IMR-90 (cell line): ENCODE results near the gene BCL11A. TPM values are rescaled to one million over a fixed set of nuclear protein-coding genes. Genes with fewer than 3 reads are reported as not detected.

Experiments
- ATAC-seq: fragments of 200-7000 bp; cut with Tn5 transposase; 2 replicates; pipeline ENCODE4 v1.9.1; 2020; ENCODE audit warnings: low read depth, mild to moderate bottlenecking, moderate library complexity
- BruUV-seq: library from RNA; stranded (reverse); fragments of 400-500 nt; replicated peaks from 2 replicates; lab custom pipeline; 2021; lab: Mats Ljungman, UMichigan
- CTCF ChIA-PET: fragments of 300-600 bp; formaldehyde crosslinking; extraction: SDS; loops from one replicate; lab custom pipeline; 2021; ENCODE audit warnings: antibody characterized with exemption; lab: Yijun Ruan, JAX
- POLR2A ChIA-PET: fragments of 300-600 bp; sonication (Branson Sonifier 250); formaldehyde crosslinking; loops from one replicate; lab custom pipeline; 2022; ENCODE audit warnings: antibody characterized with exemption; ENCODE audit not compliant: unreplicated experiment; lab: Charles Lee
- DNase-seq: peaks from one replicate; pipeline ENCODE4 v3.0.0; 2013
- H2AFZ ChIP-seq: replicated peaks from 2 replicates; pipeline ENCODE3; 2013; ENCODE audit warnings: low read length, mild to moderate bottlenecking; ENCODE audit not compliant: poor library complexity
- H2AK5ac ChIP-seq: 2 replicates; pipeline ENCODE4 v1.6.1; 2013; ENCODE audit warnings: low read depth, low read length, inconsistent platforms
- H2AK9ac ChIP-seq: replicated peaks from 2 replicates; pipeline ENCODE3; 2013; ENCODE audit warnings: mild to moderate bottlenecking, low read depth, low read length, moderate library complexity; ENCODE audit not compliant: poor library complexity
- H2BK120ac ChIP-seq: 2 replicates; pipeline ENCODE4 v1.6.1; 2013; ENCODE audit warnings: low read depth, low read length, inconsistent platforms
- H2BK15ac ChIP-seq: 3 replicates; pipeline ENCODE4 v1.6.1; 2013; ENCODE audit warnings: low read depth, low read length, inconsistent platforms
- H2BK20ac ChIP-seq: 2 replicates; pipeline ENCODE4 v1.6.1; 2013; ENCODE audit warnings: low read depth, mild to moderate bottlenecking, inconsistent platforms, low read length, moderate library complexity
- H2BK5ac ChIP-seq: 2 replicates; pipeline ENCODE4 v1.6.1; 2013; ENCODE audit warnings: mild to moderate bottlenecking, low read depth, low read length, inconsistent platforms; ENCODE audit not compliant: poor library complexity, severe bottlenecking
- H3K14ac ChIP-seq: replicated peaks from 2 replicates; pipeline ENCODE4 v1.6.1; 2013; ENCODE audit warnings: low read depth, low read length, inconsistent platforms
- H3K18ac ChIP-seq: 2 replicates; pipeline ENCODE4 v1.6.1; 2013; ENCODE audit warnings: low read depth, low read length, control low read depth
- H3K23ac ChIP-seq: 2 replicates; pipeline ENCODE4 v1.6.1; 2013; ENCODE audit warnings: low read depth, low read length, inconsistent platforms
- H3K27ac ChIP-seq: 2 replicates; pipeline ENCODE4 v1.5.1; 2013; ENCODE audit warnings: mild to moderate bottlenecking, control low read depth, low read length; ENCODE audit not compliant: insufficient read depth
- H3K27me3 ChIP-seq: 2 replicates; pipeline ENCODE4 v1.6.1; 2013; ENCODE audit warnings: low read length; ENCODE audit not compliant: control insufficient read depth, insufficient read depth
- H3K36me3 ChIP-seq: 2 replicates; pipeline ENCODE4 v1.6.1; 2013; ENCODE audit warnings: low read length, mixed read lengths; ENCODE audit not compliant: control insufficient read depth, insufficient read depth
- H3K4ac ChIP-seq: 2 replicates; pipeline ENCODE4 v1.6.1; 2013; ENCODE audit warnings: low read depth, low read length, inconsistent platforms
- H3K4me1 ChIP-seq: 2 replicates; pipeline ENCODE4 v1.6.1; 2013; ENCODE audit warnings: low read length, mixed read lengths; ENCODE audit not compliant: control insufficient read depth, insufficient read depth
- H3K4me2 ChIP-seq: 2 replicates; pipeline ENCODE4 v1.6.1; 2013; ENCODE audit warnings: low read depth, mild to moderate bottlenecking, control low read depth, low read length, moderate library complexity
- H3K4me3 ChIP-seq: 2 replicates; pipeline ENCODE4 v1.5.1; 2013; ENCODE audit warnings: low read depth, mild to moderate bottlenecking, control low read depth, low read length, moderate library complexity; ENCODE audit not compliant: insufficient read depth
- H3K56ac ChIP-seq: 2 replicates; pipeline ENCODE4 v1.6.1; 2013; ENCODE audit warnings: low read length, inconsistent platforms; ENCODE audit not compliant: insufficient read depth; ENCODE audit errors: extremely low read depth
- H3K79me1 ChIP-seq, 2 experiments: 2 replicates each; pipeline ENCODE4 v1.6.1; 2013; ENCODE audit warnings: low read length in 2 of 2, inconsistent platforms in 1 of 2, low read depth in 1 of 2
- H3K9ac ChIP-seq: 2 replicates; pipeline ENCODE4 v1.6.1; 2013; ENCODE audit warnings: low read depth, low read length, control low read depth
- H3K9me1 ChIP-seq: 2 replicates; pipeline ENCODE4 v1.6.1; 2013; ENCODE audit warnings: low read length, inconsistent platforms; ENCODE audit not compliant: insufficient read depth
- H3K9me3 ChIP-seq: 2 replicates; pipeline ENCODE4 v1.6.1; 2013; ENCODE audit warnings: low read length; ENCODE audit not compliant: control insufficient read depth, insufficient read depth
- H4K20me1 ChIP-seq: 2 replicates; pipeline ENCODE4 v1.6.1; 2013; ENCODE audit warnings: low read length, inconsistent platforms; ENCODE audit not compliant: insufficient read depth
- H4K5ac ChIP-seq: 2 replicates; pipeline ENCODE4 v1.6.1; 2013; ENCODE audit warnings: mild to moderate bottlenecking, low read depth, low read length, control low read depth
- H4K8ac ChIP-seq, 2 experiments: 2 replicates each; pipeline ENCODE4 v1.6.1; 2013; ENCODE audit warnings: low read depth in 2 of 2, low read length in 2 of 2, control low read depth in 1 of 2, inconsistent platforms in 1 of 2
- H4K91ac ChIP-seq: 2 replicates; pipeline ENCODE4 v1.6.1; 2013; ENCODE audit warnings: low read depth, low read length, inconsistent platforms; ENCODE audit not compliant: insufficient read depth
- BHLHE40 ChIP-seq: fragments of 150-350 bp; IDR thresholded peaks from 2 replicates; pipeline ENCODE4 v1.6.1; 2016; ENCODE audit warnings: mild to moderate bottlenecking, low read depth, low read length
- CHD1 ChIP-seq: IDR thresholded peaks from 2 replicates; pipeline ENCODE4 v1.6.1; 2012; ENCODE audit warnings: low read depth, low read length, improper control_type of control experiment
- MAFK ChIP-seq: IDR thresholded peaks from 2 replicates; pipeline ENCODE4 v1.6.1; 2012; ENCODE audit warnings: low read depth, low read length, improper control_type of control experiment
- NFE2L2 ChIP-seq: fragments of 150-350 bp; IDR thresholded peaks from 2 replicates; pipeline ENCODE4 v1.6.1; 2016; ENCODE audit warnings: low read depth, mild to moderate bottlenecking, low read length
- WGBS, 2 experiments: methylation state at CpG; one replicate each; pipeline versions ENCODE4 v1.1.5 to v1.1.7; 2013; ENCODE audit warnings: missing lambda C conversion rate in 2 of 2; ENCODE audit not compliant: insufficient read length in 1 of 2; ENCODE audit errors: extremely low coverage in 2 of 2; 5-methylcytosine and 5-hydroxymethylcytosine counted together
- dilution Hi-C: fragments of 300-500 bp; cut with HindIII; formaldehyde crosslinking; loops from one replicate; pipeline ENCODE4 v1.14.3; 2018; ENCODE audit warnings: low sequenced_read_pairs; ENCODE audit not compliant: unreplicated experiment
- in situ Hi-C: fragments of 300-500 bp; cut with MboI; formaldehyde crosslinking; loops from 3 replicates; pipeline ENCODE4 v1.14.3; 2019; ENCODE audit warnings: low sequenced_read_pairs, inconsistent platforms, mixed read lengths
- intact Hi-C: fragments of 100-400 bp; cut with micrococcal nuclease; formaldehyde crosslinking; loops from 2 replicates; pipeline ENCODE4 v1.10.0; 2022
- polyA plus RNA-seq, 3 experiments: library from polyadenylated mRNA; depleted of rRNA; stranded (reverse); fragments of >200 nt; gene quantifications; 2 replicates each; pipeline ENCODE4 v1.2.3, GENCODE V29; 2012; ENCODE audit warnings: low replicate concordance in 1 of 3
- total RNA-seq: library from RNA; depleted of rRNA; stranded (reverse); fragments of >200 nt; gene quantifications from 2 replicates; pipeline ENCODE4 v1.2.3, GENCODE V29; 2012

Gene BCL11A
- total and polyA plus RNA-seq, 2 of the 4 experiments (the other 2 are of a cell fraction), result 1.0 to 1.1 TPM

DNA sequence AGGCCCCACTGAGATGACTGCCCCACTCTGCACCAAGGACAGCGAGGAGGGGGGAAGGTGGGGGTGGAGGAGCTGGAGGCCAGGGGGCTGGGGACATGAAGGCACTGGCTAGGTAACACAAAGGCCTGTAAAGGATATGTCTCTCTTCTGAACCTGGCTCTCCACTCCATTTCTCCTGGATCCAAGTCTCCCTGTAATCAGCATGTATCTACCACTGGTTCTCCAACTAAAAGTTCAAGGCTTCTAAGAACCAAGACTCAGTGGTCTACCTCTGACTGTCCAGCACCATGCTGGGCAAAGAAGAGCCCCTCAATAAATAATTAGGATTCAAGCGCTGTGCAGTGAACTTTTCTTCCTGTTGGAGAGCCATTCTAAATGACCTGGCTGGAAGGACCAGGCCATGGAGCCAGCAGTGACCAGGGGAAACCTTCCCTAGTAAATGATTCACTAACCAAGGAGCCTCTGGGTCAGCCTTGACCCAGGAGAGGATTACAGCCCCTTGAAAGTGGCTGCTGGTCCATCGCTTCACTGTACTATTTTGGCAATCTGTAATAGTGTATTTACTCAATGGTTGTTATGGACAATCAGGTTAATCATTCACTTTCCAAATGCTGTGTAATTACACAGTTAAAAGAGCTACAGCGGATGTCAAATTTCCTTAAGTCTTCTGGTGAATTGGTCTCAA, 73.2 kb downstream of the BCL11A start:
- Histone ChIP-seq H3K23ac (no peak overlapping the region), H2AK5ac (no peak overlapping the region), H3K18ac (no peak overlapping the region), H3K4ac (no peak overlapping the region), H3K27ac (no peak overlapping the region), H3K27me3 (peaks cover 2% of the 10 kb centered on the region; the same call in 1 of the 2 replicates), H3K4me2 (no peak overlapping the region), H2BK5ac (no peak overlapping the region), H3K36me3 (no peaks in the 10 kb centered on the region), H3K79me1 (no peaks in the 10 kb centered on the region), H4K5ac (no peak overlapping the region), H2AK9ac (no peak overlapping the region), H4K8ac (no peak overlapping the region), H3K4me3 (no peak overlapping the region), H3K9me1 (peaks cover 6% of the 10 kb centered on the region; the same call in 1 of the 2 replicates), H2BK20ac (no peak overlapping the region), H3K9me3 (no peaks in the 10 kb centered on the region), H2BK15ac (no peak overlapping the region), H3K56ac (no peak overlapping the region), H4K91ac (no peak overlapping the region), H2AFZ (no peak overlapping the region), H3K14ac (no peak overlapping the region), H3K9ac (no peak overlapping the region), H3K4me1 (peaks cover 10% of the 10 kb centered on the region), H2BK120ac (no peak overlapping the region), H4K20me1 (no peaks in the 10 kb centered on the region)
- in situ Hi-C loops (no loop called here), dilution Hi-C loops (no loop called here), intact Hi-C loops (no loop called here)
- DNase-seq (no peak), ATAC-seq (no peak)
- POLR2A ChIA-PET, result no interaction called here
- CTCF ChIA-PET, result no interaction called here
- TF ChIP-seq MAFK (no peak), BHLHE40 (no peak), CHD1 (no peak), NFE2L2 (no peak)
- WGBS, 2 experiments, result no CpG with 5 or more reads among the region's 4 CpGs
- BruUV-seq, result no TSS peak
